ENCODE measurements around the gene BAZ1A.
"Not testable (repeated sequence)": the region's sequence is repeated elsewhere in the genome, so short reads cannot be mapped to it uniquely, and the experiment has no call there.

Gene BAZ1A

DNA sequence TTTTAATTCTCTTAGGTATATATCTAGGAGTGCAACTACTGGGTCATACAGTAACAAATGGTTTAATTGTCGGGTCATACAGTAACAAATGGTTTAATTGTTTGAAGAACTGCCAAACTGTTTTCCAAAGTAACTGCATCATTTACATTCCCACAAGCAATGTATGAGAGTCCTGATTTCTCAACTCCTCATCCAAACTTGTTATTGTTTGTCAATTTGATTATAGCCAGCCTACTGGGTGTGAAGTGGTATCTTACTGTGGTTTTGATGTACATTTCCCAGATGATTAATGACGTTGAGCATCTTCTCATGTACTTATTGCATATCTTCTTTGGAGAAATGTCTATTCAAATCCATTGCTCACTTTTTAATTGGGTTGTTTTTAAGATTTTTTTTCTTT, 93.1 kb downstream of the BAZ1A start:
- DNase-seq (ENCODE audit: low read depth, low spot score): no peak

- DNase-seq (ENCODE audit: low read depth, low spot score): no peak
Observed at GRCh38 chr14:34781242-34781641, 93.9 kb downstream of the BAZ1A start.

DNA sequence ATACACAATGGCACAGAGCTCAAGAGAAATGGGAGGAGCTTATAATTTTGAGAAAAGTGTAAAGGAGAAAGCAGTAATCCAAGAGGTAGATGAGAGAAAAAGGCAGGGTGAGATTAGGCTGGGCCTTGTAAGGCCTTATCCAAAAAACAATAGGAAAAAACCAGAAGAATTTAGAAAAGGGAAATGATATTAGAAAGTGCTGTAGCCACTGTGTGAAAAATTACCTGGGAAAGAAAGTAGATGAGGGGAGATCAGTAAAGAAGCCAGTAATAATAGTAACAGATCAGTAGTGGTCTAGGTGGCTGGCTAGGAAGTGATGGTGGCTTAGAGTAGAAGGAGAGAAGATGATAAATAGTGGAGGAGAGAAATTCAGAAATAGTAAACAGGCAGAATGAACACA, 94.5 kb downstream of the BAZ1A start:
- DNase-seq (ENCODE audit: low read depth, low spot score): no peak

- no peak for DNase-seq (ENCODE audit: low read depth, low spot score)
Observed at GRCh38 chr14:34778744-34779143, 96.4 kb downstream of the BAZ1A start.

DNA sequence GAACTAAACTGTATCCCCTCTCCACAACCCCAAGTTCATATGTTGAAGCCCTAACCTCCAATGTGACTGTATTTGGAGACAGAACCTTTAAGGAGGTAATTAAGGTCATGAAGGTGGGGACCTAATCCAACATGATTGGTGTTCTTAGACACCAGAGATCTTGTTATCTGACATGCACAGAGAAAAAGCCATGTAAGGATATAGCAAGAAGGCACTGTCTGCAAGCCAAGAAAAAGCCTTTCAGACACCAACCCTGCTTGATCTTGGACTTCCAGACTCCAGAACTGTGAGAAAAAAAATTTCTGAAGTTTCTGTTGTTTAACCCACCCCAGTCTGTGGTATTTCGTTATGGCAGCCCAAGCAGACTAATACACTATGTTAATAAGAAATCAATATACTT, 98.5 kb downstream of the BAZ1A start:
- no peak for DNase-seq (ENCODE audit: low read depth, low spot score)

GRCh38 chr14:34775922-34776321, 99.2 kb downstream of the BAZ1A start:
- DNase-seq (ENCODE audit: low read depth, low spot score): no peak

DNA sequence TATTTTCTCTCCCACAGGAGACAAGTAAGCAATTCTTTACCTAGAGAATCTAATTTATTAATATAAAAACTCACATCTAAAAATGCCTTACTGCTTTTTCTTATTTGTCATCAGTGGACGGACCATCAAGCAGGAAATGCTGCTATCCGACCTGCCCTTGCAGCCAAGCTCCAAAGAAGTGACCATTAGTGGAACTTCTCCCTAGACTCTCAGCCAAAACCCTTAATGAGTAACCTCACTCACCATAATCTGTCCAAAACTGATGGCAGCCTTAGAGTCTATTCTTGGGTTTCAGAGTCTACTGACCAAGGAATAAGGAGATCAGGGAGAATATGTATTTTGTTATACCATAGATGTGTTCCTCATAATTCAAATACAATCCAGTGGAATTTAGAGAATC, 99.8 kb downstream of the BAZ1A start:
- DNase-seq (ENCODE audit: low read depth, low spot score): no peak

DNA sequence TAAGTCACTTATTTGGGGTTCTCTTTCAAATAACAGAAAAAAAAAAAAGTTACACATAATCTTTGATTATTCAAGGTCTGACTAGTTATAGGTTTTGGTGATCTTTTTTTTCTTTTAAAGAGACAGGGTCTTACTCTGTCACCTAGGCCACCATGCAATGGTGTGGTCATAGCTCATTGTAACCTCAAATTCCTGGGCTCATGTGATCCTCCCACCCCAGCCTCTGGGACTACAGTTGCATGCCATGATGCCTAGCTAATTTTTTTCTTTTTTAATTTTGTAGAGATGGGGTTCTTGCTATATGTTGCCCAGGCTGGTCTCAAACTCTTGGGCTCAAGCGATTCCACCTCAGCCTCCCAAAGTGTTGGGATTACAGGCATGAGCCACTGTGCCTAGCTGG, 104.3 kb downstream of the BAZ1A start:
- DNase-seq (ENCODE audit: low read depth, low spot score): no peak

DNA sequence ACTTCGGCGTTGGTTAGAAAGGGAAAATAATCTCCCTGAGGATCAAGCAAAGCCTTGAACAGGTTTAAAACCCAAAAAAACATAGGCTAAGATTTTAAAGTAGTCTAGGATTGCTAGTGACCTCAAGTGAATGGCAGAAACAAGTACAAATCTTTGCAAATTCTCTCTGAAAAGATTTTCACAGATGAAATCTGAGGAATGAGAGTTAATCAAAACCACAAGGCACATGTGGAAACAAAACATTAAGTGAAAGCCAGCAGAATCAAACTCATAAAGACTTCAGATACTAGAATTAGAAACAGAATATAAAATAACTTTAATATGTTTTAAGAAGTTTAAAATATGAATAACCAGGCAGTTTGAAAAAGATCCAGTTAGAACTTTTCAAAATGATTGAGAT, 108.6 kb downstream of the BAZ1A start:
- DNase-seq (ENCODE audit: low read depth, low spot score): no peak

DNA sequence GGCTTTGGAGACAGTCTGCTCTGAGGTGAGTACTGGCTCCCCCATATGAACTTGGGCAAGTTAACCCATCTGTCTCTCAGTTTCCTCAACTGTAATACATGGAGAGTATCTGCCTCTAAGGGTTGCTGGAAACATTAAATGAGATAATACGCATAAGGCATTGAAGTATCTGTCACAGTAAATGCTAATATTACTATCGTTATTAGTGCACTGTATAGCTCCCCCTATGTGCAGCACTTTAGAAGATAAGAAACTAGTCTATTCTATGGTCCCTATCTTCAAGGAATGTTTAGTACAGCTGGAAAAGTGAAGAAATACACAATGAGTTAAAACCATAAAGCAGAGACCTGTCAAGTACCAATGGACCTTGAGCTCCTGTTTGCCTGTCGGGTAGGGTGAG, 109.1 kb downstream of the BAZ1A start:
- DNase-seq (ENCODE audit: low read depth, low spot score): no peak

DNA sequence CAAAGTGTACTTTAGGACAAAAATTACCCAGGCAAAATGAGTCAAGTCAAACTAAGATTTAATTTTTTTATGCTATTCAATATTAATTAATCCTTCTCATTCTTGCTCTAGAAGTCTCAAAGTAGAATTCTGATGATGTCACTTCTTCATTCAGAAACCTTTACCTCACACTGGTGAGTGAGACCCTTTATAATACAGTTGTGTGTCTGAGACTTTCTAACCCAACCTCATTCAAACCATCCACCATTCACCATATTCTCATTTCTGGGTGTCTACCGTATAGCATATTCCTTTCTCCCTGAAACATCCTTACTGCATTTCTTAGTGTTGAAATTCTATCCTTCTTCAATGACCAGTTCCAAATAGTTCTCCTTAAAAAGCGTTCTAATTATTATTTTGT, 119.9 kb downstream of the BAZ1A start:
- DNase-seq (ENCODE audit: low read depth, low spot score): no peak

DNA sequence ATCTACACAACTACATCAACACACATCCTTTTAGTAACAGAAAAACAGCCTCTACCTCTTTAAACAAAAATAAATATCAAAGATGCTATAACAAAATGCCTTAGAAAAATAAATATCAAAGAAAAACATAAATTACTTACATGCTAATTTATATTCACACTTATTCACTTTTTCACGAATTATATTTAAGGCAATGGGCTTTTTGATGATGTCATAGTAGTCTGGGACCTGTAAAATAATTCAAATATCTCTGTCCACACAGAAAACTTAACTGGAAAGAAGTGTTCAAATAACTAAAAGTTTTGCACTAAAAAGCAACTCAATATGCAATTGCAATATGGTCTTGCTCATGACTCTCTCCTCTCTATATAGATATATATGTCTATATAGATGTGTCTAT, 120.5 kb downstream of the BAZ1A start:
- DNase-seq (ENCODE audit: low read depth, low spot score): no peak

DNA sequence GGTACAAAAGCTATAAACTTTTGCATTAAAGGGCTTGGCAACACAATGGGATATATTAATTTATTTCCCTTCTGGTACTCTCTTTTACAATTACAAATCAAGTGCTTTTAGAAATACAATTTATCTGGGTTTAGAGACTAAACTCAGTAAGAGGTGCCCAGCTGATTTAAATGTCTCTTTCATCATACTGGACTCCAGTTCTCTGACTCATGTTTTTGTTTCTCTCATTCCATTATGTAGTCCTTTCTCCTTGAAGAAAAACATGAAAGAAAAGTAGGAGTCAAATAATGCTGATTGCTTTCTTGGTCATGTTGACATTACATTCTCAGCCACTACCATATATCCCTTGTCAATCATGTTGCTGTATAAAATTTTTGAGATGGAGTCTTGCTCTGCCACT, 124.5 kb downstream of the BAZ1A start:
- DNase-seq (ENCODE audit: low read depth, low spot score): no peak

DNA sequence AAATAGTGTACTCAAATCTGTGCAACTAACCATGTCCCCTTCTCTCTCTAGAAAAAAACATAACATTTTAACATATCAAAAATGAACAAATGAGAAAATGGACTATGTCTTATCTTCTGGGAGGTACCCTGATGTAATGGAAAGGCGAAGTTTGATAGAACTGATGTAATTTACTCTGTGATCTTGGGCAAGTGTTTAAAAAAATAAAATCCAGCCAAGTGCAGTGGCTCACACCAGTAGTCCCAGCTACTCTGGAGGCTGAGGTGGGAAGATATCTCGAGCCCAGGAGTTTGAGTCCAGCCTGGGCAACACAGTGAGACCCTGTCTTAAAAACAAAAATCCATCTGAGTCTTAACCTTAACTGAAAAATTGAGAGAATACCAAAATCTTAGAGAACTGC, 124.9 kb downstream of the BAZ1A start:
- DNase-seq (ENCODE audit: low read depth, low spot score): no peak

- no peak for DNase-seq (ENCODE audit: low read depth, low spot score)
Observed at GRCh38 chr14:34749408-34749807, 125.8 kb downstream of the BAZ1A start.

GRCh38 chr14:34742270-34743115, 132.7 kb downstream of the BAZ1A start:
- no peak for DNase-seq (ENCODE audit: low read depth, low spot score)

- no peak for DNase-seq (ENCODE audit: low read depth, low spot score)
Observed at GRCh38 chr14:34741840-34742239, 133.3 kb downstream of the BAZ1A start.

DNA sequence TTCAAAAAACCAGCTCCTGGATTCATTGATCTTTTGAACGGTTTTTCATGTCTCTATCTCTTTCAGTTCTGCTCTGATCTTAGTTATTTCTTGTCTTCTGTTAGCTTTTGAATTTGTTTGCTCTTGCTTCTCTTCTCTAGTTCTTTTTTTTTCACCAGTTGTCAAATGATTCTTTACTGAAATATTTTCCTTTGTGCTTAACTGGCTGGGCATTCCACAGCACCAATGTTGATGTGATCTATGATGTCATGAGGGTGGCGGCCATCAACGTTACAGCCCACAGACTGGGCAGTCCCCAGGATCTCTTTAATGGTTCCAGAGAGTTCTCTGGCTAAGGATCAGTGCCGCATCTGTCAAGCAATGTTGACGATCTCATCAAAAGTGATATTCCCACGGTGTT, 135.0 kb downstream of the BAZ1A start:
- not testable (repeated sequence) for DNase-seq (ENCODE audit: low read depth, low spot score)

- not testable (repeated sequence) for DNase-seq (ENCODE audit: low read depth, low spot score)
Observed at GRCh38 chr14:34737079-34737478, 138.1 kb downstream of the BAZ1A start.

DNA sequence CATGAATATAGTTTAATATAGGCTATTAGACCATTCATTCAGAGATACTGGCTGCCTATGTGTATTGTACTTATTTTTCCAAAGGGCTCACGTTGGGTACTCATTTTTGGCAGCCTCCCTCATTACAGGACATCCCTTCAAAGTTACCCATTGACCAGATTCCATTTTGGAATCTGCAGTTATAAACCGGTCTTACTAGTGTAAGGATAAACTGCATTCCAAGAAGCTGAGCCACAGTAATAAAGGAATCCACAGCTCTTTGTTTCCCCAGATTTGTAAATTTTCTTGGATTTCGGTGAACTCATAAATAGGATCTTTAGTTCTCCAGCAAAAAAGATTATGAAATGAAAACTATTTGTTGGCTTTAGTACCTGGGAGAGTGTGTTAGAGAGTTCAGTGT, 141.9 kb downstream of the BAZ1A start:
- no peak for DNase-seq (ENCODE audit: low read depth, low spot score)

- DNase-seq (ENCODE audit: low read depth, low spot score): no peak
Observed at GRCh38 chr14:34732802-34733201, 142.4 kb downstream of the BAZ1A start.

- no peak for DNase-seq (ENCODE audit: low read depth, low spot score)
Observed at GRCh38 chr14:34723867-34724266, 151.3 kb downstream of the BAZ1A start.

GRCh38 chr14:34722723-34723545, 152.2 kb downstream of the BAZ1A start:
- peak; percentile 2 for DNase-seq (ENCODE audit: low read depth, low spot score)
